DMS53 treated with DMSO at 0.1 percent for 48 hours (cell line): ENCODE data around the gene LRRC32.

ENCODE experiments used
- DNase-seq: peaks from one replicate; lab custom pipeline; 2025; ENCODE audit not compliant: unreplicated experiment; lab: John Stamatoyannopoulos, UW

The LRRC32 gene

GRCh38 chr11:76682106-76682505 is 11.6 kb upstream of the LRRC32 start:
- no peak for DNase-seq

DNA sequence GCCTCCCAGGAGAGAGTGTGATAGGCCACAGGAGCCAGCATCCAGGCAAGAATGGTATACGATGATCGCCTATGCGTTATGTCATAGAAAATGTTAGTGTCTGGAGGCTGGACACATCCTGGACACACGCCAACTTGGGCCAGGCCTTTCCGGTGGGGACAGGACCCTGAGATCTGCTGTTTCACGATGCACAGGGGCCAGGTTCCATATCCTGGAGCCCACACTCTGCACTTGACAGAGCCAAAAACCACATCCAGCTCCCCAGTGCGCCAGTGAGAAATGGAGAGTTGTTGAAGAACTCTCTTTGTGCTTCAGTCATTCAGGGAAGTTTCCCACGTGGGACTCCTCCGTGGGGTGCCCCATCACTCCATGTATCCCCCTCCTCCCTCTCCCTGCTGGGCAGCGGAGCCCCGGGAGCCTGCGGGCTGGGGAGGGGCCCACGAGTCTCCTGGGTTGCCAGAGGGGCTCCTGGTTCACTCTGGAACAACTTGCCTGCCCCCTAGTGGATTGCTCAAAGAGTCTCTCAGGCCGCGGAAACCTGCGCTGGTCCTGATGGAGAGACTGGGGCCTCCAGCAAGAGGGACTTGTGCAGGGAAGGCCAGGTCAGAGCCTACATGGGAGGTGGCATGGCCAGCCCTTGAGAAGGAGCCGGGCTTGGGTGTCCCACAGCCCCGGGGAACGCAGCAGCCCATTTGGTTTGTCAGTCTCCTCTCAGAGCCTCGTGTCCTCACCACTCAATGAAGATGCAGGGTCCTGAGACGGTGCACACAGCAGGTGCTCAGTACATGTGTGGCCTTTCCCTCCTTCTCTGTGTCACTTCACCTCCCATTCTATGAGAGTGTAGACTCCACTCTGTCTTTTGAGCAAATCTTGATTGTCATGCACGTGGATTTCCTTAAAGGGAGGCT is 10.2 kb upstream of the LRRC32 start:
- peak; percentile 85 for DNase-seq

DNA sequence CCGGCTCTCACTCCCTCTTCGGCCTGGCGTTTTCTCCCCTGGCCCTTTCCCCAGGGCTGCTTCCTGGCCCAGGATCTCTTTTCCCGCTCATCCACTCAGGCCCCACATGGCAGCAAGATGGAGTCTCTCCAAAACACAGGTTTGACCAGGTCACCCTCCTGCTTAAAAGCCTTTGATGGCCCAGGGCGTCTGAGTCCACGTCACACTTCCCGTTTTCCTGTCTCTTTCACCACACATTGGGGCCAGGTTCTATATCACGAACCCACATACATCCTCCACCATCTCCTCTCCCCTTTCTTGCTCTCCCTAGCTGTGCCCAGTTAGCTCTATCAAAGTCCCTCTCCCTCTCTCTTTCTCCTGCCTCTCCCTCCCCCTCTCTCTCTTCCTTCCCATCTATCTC is 7.8 kb upstream of the LRRC32 start:
- no peak for DNase-seq

DNA sequence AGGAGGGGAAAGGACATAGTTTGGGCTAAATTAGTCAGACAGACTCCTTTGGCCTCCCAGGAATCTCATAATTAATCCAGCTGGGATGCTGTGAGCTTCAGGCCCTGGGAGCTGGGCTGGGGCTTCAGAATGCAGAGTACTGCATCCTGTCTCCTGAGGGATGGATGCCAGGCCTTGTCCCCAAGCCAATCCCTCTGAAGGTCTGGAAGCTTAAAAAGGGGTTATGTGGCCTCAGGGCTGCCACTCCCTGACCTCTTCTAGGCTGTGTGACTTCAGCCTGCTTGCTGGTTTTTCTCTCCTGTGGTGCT is 6.9 kb upstream of the LRRC32 start:
- no peak for DNase-seq

DNA sequence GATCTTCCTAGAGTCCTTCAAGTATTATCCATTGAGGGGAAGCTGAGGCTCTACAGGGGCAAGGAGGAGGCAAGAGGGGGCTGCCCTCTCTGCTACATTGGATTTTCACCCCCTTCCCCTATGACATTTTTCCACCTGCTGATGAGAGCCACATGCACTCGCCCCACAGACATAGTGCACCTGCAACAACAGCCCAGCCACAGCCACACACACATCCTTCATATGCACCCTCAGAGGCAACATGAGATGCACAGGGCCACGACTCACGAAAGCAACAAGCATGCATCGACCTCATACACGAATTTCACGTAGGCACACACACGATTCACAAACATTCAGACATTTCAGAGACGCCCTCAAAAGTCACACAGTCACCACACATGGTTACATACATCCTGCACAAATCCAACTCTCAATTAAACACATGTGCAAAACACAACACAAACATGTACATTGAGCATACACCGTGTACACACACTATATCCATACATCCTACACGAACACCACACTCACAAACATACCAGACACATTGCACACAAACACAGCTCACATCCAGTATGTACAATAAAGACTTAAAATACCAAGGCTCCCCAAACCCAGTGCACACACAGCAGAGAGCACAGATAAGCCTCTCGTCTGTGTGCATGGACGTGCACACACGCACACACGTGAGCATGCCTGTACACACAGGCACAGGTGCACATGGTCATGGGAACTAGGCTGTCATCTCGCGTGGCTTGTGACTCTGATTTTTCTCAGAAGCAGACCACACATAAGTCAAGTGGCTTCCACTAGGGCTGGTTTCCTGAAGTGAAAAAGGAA is 6.3 kb upstream of the LRRC32 start:
- no peak for DNase-seq

GRCh38 chr11:76674517-76675400 is 4.2 kb upstream of the LRRC32 start:
- DNase-seq, result no peak

- no peak for DNase-seq
Measured at GRCh38 chr11:76673176-76674142, 2.9 kb upstream of the LRRC32 start.

DNA sequence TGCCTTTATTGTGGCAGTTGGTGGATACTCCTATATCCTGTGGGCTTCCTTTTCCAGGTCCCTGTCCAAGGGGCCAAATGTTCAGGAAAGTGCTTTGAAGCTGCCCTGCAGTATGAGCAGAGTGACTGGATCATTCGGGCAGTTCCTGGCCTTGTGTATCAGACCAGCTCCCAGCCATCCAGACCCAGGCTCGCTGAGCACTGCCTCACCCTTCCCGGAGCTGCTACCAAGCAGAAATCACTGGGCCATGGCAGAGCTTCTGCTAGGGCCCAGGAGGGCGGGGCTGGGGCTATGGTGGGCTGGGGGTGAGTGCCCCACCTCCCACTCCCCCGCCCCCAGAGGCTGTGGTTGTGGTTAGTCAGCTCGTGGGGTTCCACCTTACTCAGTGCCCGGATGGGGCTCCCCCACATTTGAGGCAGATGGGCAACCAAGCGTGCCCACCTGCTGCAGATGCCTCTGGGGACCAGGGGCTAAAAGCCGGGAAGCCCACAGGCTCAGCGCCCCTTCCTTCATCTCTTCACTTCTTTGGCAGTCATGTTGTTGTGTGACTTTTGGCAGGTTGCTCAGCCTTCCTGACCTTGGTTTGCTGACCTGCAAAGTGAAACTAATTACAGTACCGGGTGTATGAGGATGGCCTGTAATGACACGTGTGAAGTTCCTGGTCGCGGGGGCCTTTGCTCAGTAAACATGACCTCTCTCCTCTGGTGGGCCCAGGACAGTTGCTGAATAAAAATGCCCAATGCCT is 2.1 kb upstream of the LRRC32 start:
- DNase-seq, result no peak

DNA sequence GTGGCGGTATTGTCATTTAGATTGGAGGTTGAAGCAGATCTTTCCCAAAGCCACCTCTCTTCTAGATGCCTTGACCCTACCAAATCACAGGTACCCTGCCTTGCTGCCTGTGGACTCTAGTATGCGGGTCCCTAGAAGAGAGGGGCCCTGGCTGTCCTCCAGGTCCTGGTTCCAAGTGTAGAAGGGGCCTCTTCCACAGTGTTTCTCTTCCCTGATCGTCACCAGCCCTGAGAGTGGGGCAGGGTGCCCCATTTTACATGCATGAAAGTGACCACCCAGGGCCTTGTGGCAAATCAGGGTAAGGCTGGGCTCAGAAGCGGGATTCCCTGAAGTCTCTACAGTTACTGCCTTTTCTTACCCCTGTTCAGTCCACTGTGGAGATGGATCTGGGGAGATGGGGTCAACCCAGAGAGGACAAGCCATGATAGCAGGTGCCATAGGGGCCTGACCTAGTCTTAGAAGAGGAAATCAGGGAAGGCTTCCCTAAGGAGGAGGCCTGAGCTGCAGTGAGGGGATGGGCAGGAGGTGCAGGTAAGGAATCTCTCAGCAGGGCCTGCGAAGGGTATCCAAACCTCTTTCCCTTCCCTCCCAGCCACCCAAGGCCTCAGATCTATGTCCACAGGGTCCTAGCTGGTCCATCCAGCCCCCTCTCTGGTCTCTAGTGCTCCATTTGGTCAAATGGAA is 1.2 kb upstream of the LRRC32 start:
- no peak for DNase-seq

GRCh38 chr11:76671237-76671592 is 668 bp upstream of the LRRC32 start:
- no peak for DNase-seq

GRCh38 chr11:76669901-76670484 is 554 bp downstream of the LRRC32 start:
- DNase-seq, result no peak

DNA sequence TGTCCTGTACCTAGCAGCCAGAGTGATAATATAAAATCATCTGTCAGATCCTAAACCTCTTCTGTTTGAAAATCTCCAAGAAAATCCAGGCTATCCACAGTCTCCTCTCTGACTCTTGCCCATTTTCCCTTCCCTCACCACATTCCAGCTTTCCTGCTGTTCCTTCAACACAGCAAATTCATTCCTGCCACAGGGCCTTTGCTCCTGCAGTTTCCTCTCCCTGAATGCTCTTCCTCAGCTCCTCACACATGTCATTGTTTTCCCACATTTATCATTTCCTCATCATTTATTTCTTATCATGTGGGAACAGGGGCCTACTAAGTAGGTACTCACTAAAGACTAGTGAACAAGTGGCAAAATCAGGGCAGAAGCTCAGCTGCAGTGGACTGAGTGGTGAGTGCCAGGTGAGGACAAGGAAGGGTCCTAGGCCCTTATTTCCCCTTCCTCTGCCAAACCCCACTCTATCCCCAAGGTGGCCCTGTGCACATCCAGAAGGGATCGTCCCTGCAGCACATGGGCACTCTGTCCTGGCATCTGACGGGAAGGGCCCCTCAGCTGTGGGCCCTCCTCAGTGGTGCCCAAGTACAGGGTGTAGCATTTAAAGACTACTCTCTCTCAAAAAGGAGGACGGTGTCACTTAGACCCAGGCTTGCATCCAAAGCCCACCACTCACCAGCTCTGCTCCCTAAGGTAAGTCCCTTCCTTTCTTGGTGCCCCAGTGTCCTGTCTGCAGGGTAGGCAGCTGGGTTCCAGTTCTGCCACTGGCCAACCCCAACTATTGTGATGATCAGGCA is 2.0 kb downstream of the LRRC32 start:
- no peak for DNase-seq

GRCh38 chr11:76667856-76668255 is 2.7 kb downstream of the LRRC32 start:
- no peak for DNase-seq

- DNase-seq, result no peak
Measured at GRCh38 chr11:76667271-76667818, 3.2 kb downstream of the LRRC32 start.

DNA sequence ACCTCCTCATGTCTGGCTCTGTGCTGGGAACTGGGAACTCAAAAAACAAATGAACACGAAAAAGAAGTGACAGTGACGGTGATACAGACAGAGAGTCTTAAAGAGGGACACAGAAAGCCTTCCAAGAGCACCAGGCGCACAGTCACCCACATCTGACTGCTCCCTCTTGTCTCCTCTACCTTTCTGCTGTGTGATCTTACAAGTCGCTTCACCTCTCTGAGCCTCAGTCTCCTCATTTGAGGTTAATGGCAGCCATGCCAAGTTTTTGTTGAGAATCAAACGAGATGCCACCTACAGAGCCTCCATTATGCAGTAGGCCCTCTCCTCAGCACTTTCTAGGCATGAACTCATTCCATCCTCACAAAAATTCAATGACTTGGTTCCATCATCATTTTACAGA is 3.7 kb downstream of the LRRC32 start:
- no peak for DNase-seq

- no peak for DNase-seq
Measured at GRCh38 chr11:76666408-76666807, 4.1 kb downstream of the LRRC32 start.

DNA sequence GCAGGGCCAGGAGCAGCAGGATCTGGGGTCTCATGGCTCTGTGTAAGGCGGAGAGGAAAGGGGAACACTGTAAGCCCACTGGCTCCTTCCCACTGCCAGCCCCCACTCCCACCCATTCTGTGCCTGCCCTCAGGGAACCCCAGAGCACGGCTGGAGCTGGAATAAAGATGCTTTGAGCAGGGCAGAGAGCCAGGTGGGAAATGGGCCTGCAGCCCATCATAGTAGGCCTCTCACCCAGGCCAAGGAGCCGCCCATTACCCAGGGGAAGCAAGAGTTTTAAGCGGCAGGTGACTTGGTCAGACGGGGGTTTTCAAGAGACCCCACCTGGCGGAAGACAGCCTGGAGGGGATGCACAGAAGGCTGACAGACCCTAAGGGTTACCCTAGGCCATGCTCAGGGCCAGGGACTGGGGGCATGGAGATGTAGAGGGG is 4.6 kb downstream of the LRRC32 start:
- no peak for DNase-seq
